Liver (tissue), 9 donors: ENCODE data around the gene TSPAN12. TPM values are rescaled to one million over a fixed set of nuclear protein-coding genes. Genes with fewer than 3 reads are reported as not detected.

Experiments
- DNase-seq: peaks from one replicate; pipeline ENCODE4 v3.0.0-alpha.2; 2017; ENCODE audit warnings: low spot score
- H3K27ac ChIP-seq, 2 donors: one replicate each; pipeline ENCODE4 v1.7.0; 2013; ENCODE audit warnings: inconsistent platforms in 2 of 2, low read length in 2 of 2, control low read depth in 1 of 2, low read depth in 1 of 2, mild to moderate bottlenecking in 1 of 2
- H3K27me3 ChIP-seq, 4 donors: one replicate each; pipeline versions ENCODE4 v1.6.1 to v1.7.0; 2013; ENCODE audit warnings: low read length in 3 of 4, inconsistent platforms in 1 of 4, mild to moderate bottlenecking in 1 of 4, moderate library complexity in 1 of 4; ENCODE audit not compliant: control insufficient read depth in 4 of 4, insufficient read depth in 4 of 4
- H3K36me3 ChIP-seq, 4 donors: one replicate each; pipeline versions ENCODE4 v1.6.1 to v1.7.0; 2013; ENCODE audit warnings: low read length in 3 of 4, mild to moderate bottlenecking in 3 of 4, low read depth in 1 of 4, moderate library complexity in 1 of 4; ENCODE audit not compliant: control insufficient read depth in 4 of 4, insufficient read depth in 3 of 4
- H3K4me1 ChIP-seq, 4 donors: one replicate each; pipeline versions ENCODE4 v1.6.1 to v1.7.0; 2013; ENCODE audit warnings: low read length in 3 of 4, mild to moderate bottlenecking in 3 of 4, moderate library complexity in 1 of 4; ENCODE audit not compliant: control insufficient read depth in 4 of 4, insufficient read depth in 4 of 4
- H3K4me3 ChIP-seq, 3 donors: one replicate each; pipeline versions ENCODE4 v1.6.1 to v1.7.0; 2013; ENCODE audit warnings: low read length in 3 of 3, control low read depth in 1 of 3, low read depth in 1 of 3, mild to moderate bottlenecking in 1 of 3
- H3K9ac ChIP-seq, 2 donors: one replicate each; pipeline ENCODE4 v1.7.0; 2013; ENCODE audit warnings: low read length in 2 of 2, mild to moderate bottlenecking in 2 of 2, moderate library complexity in 2 of 2, control low read depth in 1 of 2, low read depth in 1 of 2
- H3K9me3 ChIP-seq, 4 donors: one replicate each; pipeline versions ENCODE4 v1.6.1 to v1.7.0; 2013; ENCODE audit warnings: low read length in 3 of 4; ENCODE audit not compliant: control insufficient read depth in 4 of 4
- FOXA1 ChIP-seq: IDR thresholded peaks from 2 replicates; pipeline ENCODE4 v1.6.1; 2016; ENCODE audit warnings: antibody characterized with exemption
- FOXA2 ChIP-seq: IDR thresholded peaks from 2 replicates; pipeline ENCODE4 v1.6.1; 2016; ENCODE audit warnings: antibody characterized with exemption
- GABPA ChIP-seq, 2 donors: IDR thresholded peaks in 1 of 2; conservative IDR thresholded peaks in 1 of 2; 2 replicates each; pipeline ENCODE4 v1.6.1; 2016; ENCODE audit warnings: antibody characterized with exemption in 2 of 2, mild to moderate bottlenecking in 1 of 2, moderate library complexity in 1 of 2
- JUND ChIP-seq, 2 donors: IDR thresholded peaks; 2 replicates each; pipeline ENCODE4 v1.6.1; 2016; ENCODE audit warnings: antibody characterized with exemption in 2 of 2
- RXRA ChIP-seq, 2 donors: IDR thresholded peaks; 2 replicates each; pipeline ENCODE4 v1.6.1; 2017 to 2018; ENCODE audit warnings: antibody characterized with exemption in 2 of 2, mild to moderate bottlenecking in 1 of 2
- WGBS: extraction: QIAGEN DNeasy Blood & Tissue Kit; methylation state at CpG from one replicate; pipeline ENCODE4 v1.1.7; 2013; 5-methylcytosine and 5-hydroxymethylcytosine counted together
- polyA plus RNA-seq, 2 donors: library from polyadenylated mRNA; stranded (reverse) in 1 of 2; unstranded in 1 of 2; fragments of 200-250 nt in 1 of 2; fragments of >200 nt in 1 of 2; fragmentation: Nextera tagmentation in 1 of 2; extraction: Ambion mirVana in 1 of 2; gene quantifications; one replicate each; pipeline versions ENCODE4 v1.2.1 to v1.2.3, GENCODE V29; 2013 to 2015
- total RNA-seq, 2 donors: library from RNA; depleted of rRNA; stranded (reverse); fragments of >200 nt; gene quantifications; one replicate each; pipeline ENCODE4 v1.2.3, GENCODE V29; 2014
- TF ChIP-seq, protein P1 (sequence below): IDR thresholded peaks from 2 replicates; pipeline ENCODE4 v1.6.1; 2016; ENCODE audit warnings: antibody characterized with exemption
- TF ChIP-seq, protein P2 (sequence below): IDR thresholded peaks from 2 replicates; pipeline ENCODE4 v1.6.1; 2016; ENCODE audit warnings: antibody characterized with exemption, mild to moderate bottlenecking
- TF ChIP-seq, protein P3 (sequence below): IDR thresholded peaks from 2 replicates; pipeline ENCODE4 v1.6.1; 2016; ENCODE audit warnings: antibody characterized with exemption
- TF ChIP-seq, protein P4 (sequence below): fragments of 150-350 bp; IDR thresholded peaks from 2 replicates; pipeline ENCODE4 v1.5.1; 2017; ENCODE audit warnings: improper control_type of control experiment, low read depth, low read length; ENCODE audit not compliant: missing input control
- donor health status: healthy.
- donor health status: healthy.
- donor health status: healthy.
- donor health status: healthy.
- donor health status: healthy.

Gene TSPAN12
- total and polyA plus RNA-seq, 4 donors = 10.6 to 21.5 (median 14.9) TPM

DNA sequence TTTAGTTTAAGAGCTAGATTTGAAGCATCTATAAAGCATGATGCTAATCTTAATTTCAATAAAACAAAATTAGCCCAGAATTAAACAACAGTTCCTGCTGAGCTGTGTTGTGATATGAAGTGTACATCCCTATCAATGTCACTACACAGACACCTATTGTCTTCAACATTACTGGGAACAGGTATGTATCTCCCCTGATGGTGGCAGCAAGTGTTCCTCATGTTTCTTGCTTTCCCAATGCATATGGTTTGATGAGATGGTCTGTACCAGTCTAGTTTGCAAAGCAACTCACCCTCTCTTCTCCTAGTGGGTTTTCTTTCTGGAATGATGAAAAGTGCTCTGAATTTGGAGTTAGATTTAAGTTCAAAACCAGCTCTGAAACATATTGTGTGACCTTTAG is 38.1 kb downstream of the TSPAN12 start:
- no peaks in the 10 kb centered on the region for H3K27me3 ChIP-seq
- H3K4me1 ChIP-seq = peaks cover 0 to 5% (median 2%) of the 10 kb centered on the region in 4 donors
- H3K9me3 ChIP-seq = no peaks in the 10 kb centered on the region
- no peak overlapping the region for H3K27ac ChIP-seq
- H3K36me3 ChIP-seq = no peaks in the 10 kb centered on the region
- no peak overlapping the region for H3K4me3 ChIP-seq
- H3K9ac ChIP-seq = no peak overlapping the region
- DNase-seq = no peak
- TF ChIP-seq, protein P1, sequence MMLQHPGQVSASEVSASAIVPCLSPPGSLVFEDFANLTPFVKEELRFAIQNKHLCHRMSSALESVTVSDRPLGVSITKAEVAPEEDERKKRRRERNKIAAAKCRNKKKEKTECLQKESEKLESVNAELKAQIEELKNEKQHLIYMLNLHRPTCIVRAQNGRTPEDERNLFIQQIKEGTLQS = no peak
- TF ChIP-seq, protein P2, sequence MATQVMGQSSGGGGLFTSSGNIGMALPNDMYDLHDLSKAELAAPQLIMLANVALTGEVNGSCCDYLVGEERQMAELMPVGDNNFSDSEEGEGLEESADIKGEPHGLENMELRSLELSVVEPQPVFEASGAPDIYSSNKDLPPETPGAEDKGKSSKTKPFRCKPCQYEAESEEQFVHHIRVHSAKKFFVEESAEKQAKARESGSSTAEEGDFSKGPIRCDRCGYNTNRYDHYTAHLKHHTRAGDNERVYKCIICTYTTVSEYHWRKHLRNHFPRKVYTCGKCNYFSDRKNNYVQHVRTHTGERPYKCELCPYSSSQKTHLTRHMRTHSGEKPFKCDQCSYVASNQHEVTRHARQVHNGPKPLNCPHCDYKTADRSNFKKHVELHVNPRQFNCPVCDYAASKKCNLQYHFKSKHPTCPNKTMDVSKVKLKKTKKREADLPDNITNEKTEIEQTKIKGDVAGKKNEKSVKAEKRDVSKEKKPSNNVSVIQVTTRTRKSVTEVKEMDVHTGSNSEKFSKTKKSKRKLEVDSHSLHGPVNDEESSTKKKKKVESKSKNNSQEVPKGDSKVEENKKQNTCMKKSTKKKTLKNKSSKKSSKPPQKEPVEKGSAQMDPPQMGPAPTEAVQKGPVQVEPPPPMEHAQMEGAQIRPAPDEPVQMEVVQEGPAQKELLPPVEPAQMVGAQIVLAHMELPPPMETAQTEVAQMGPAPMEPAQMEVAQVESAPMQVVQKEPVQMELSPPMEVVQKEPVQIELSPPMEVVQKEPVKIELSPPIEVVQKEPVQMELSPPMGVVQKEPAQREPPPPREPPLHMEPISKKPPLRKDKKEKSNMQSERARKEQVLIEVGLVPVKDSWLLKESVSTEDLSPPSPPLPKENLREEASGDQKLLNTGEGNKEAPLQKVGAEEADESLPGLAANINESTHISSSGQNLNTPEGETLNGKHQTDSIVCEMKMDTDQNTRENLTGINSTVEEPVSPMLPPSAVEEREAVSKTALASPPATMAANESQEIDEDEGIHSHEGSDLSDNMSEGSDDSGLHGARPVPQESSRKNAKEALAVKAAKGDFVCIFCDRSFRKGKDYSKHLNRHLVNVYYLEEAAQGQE = no peak
- TF ChIP-seq, protein P3, sequence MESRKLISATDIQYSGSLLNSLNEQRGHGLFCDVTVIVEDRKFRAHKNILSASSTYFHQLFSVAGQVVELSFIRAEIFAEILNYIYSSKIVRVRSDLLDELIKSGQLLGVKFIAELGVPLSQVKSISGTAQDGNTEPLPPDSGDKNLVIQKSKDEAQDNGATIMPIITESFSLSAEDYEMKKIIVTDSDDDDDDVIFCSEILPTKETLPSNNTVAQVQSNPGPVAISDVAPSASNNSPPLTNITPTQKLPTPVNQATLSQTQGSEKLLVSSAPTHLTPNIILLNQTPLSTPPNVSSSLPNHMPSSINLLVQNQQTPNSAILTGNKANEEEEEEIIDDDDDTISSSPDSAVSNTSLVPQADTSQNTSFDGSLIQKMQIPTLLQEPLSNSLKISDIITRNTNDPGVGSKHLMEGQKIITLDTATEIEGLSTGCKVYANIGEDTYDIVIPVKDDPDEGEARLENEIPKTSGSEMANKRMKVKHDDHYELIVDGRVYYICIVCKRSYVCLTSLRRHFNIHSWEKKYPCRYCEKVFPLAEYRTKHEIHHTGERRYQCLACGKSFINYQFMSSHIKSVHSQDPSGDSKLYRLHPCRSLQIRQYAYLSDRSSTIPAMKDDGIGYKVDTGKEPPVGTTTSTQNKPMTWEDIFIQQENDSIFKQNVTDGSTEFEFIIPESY = no peak
- no peak for TF ChIP-seq GABPA (IDR thresholded peaks at IDR 0.05 in 1 of 2, conservative IDR thresholded peaks at IDR 0.05 in 1 of 2)

DNA sequence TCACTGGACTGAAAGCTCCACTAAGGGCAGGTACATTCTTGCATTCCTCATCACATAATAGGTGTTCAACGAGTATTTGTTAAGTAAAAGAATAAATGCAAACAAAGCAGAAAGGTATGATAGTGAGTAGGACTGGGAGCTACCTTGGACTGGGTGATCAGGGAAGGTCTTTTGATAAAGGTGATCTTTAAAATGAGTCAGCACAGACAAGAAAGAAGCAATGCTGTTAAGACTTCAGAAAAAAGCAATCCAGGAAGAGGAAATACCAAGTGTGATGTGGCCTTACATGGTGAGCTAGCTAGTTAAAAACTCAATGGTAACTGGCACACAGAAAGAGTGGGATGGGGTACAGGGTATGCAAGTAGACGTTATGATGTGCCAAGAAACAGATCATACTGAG is 40.1 kb downstream of the TSPAN12 start:
- H3K27me3 ChIP-seq = no peaks in the 10 kb centered on the region
- no peaks in the 10 kb centered on the region for H3K9me3 ChIP-seq
- H3K36me3 ChIP-seq = peaks cover 0 to 6% (median 0%) of the 10 kb centered on the region in 4 donors
- no peak overlapping the region for H3K4me3 ChIP-seq
- H3K9ac ChIP-seq = no peak overlapping the region
- WGBS = 91% methylated on average over 2 of the region's 2 CpGs
- no peak overlapping the region for H3K27ac ChIP-seq
- H3K4me1 ChIP-seq = no peaks in the 10 kb centered on the region
- DNase-seq = no peak
- TF ChIP-seq, protein P4, sequence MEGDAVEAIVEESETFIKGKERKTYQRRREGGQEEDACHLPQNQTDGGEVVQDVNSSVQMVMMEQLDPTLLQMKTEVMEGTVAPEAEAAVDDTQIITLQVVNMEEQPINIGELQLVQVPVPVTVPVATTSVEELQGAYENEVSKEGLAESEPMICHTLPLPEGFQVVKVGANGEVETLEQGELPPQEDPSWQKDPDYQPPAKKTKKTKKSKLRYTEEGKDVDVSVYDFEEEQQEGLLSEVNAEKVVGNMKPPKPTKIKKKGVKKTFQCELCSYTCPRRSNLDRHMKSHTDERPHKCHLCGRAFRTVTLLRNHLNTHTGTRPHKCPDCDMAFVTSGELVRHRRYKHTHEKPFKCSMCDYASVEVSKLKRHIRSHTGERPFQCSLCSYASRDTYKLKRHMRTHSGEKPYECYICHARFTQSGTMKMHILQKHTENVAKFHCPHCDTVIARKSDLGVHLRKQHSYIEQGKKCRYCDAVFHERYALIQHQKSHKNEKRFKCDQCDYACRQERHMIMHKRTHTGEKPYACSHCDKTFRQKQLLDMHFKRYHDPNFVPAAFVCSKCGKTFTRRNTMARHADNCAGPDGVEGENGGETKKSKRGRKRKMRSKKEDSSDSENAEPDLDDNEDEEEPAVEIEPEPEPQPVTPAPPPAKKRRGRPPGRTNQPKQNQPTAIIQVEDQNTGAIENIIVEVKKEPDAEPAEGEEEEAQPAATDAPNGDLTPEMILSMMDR = no peak
- TF ChIP-seq JUND (IDR thresholded peaks at IDR 0.05) (no peak), FOXA1 (no peak), FOXA2 (no peak), GABPA (IDR thresholded peaks at IDR 0.05 in 1 of 2, conservative IDR thresholded peaks at IDR 0.05 in 1 of 2) (no peak), RXRA (IDR thresholded peaks at IDR 0.05) (no peak)
- TF ChIP-seq, protein P2 = no peak
